Activated CD4-positive, alpha-beta T cell treated with anti-CD3 and anti-CD28 coated beads, Interleukin-2, amount 10 ng/mL, durations not matched to agents 7 days and 5 days (primary cell): ENCODE data around the gene TIMM22. TPM values are rescaled to one million over a fixed set of nuclear protein-coding genes. Genes with fewer than 3 reads are reported as not detected.
"Not testable (repeated sequence)": the region's sequence is repeated elsewhere in the genome, so short reads cannot be mapped to it uniquely, and the experiment has no call there.

Experiments
- CTCF ChIA-PET: fragments of 350-600 bp; sonication (Branson Sonifier 250); formaldehyde crosslinking; loops from one replicate; lab custom pipeline; 2021; ENCODE audit warnings: antibody characterized with exemption; lab: Charles Lee
- POLR2A ChIA-PET: fragments of 350-600 bp; sonication (Branson Sonifier 250); formaldehyde crosslinking; loops from one replicate; lab custom pipeline; 2021; ENCODE audit warnings: antibody characterized with exemption; lab: Charles Lee
- DNase-seq: peaks from one replicate; pipeline ENCODE4 v3.0.0-alpha.2; 2020
- H3K27ac Mint-ChIP-seq: one replicate; pipeline ENCODE4 v1.8.0; 2021; ENCODE audit warnings: mild to moderate bottlenecking, moderate library complexity, mixed read lengths
- H3K27me3 Mint-ChIP-seq: one replicate; pipeline ENCODE4 v1.8.0; 2021; ENCODE audit warnings: mixed read lengths
- H3K36me3 Mint-ChIP-seq: one replicate; pipeline ENCODE4 v1.8.0; 2021; ENCODE audit warnings: low read depth, mixed read lengths
- H3K4me1 Mint-ChIP-seq: one replicate; pipeline ENCODE4 v1.8.0; 2021; ENCODE audit warnings: mixed read lengths
- H3K4me3 Mint-ChIP-seq: one replicate; pipeline ENCODE4 v1.8.0; 2021; ENCODE audit warnings: mild to moderate bottlenecking, moderate library complexity, mixed read lengths
- H3K9me3 Mint-ChIP-seq: one replicate; pipeline ENCODE4 v1.8.0; 2021; ENCODE audit warnings: mixed read lengths
- total RNA-seq, 2 experiments: library from RNA; stranded (reverse); gene quantifications; one replicate each; pipeline ENCODE4 v1.2.3, GENCODE V29; 2021

TIMM22 gene
- total RNA-seq, 2 experiments from 2014 or later: 8.4 to 9.2 TPM

DNA sequence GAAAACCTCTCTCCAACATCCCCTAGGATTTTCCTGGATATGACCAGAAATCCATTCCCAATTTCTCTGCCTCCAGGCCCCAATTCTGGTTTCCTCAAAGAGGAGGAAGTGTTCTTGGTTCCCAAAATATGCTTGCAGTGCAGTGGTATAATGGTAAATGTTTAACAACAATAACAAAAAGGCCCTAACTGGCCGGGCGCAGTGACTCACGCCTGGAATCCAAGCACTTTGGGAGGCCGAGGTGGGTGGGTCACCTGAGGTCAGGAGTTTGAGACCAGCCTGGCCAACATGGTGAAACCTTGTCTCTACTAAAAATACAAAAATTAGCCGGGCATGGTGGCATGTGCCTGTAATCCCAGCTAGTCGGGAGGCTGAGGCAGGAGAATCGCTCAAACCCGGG lies 1.6 kb upstream of the TIMM22 start:
- POLR2A ChIA-PET, H3K27me3 Mint-ChIP-seq, H3K27ac Mint-ChIP-seq, H3K36me3 Mint-ChIP-seq, DNase-seq, H3K4me3 Mint-ChIP-seq, H3K9me3 Mint-ChIP-seq: not testable (repeated sequence)
- CTCF ChIA-PET: interaction anchor here (2.5 kb wide), 1 partner anchor 14 kb away, joined by 31 read pairs; the partner anchor contains the start of gene NXN
- H3K4me1 Mint-ChIP-seq: peaks cover 23% of the 10 kb centered on the region

GRCh38 chr17:998111-998510 lies 1.2 kb downstream of the TIMM22 start:
- H3K27ac Mint-ChIP-seq: peak overlapping the region; percentile 97

GRCh38 chr17:1000597-1001461 lies 3.9 kb downstream of the TIMM22 start:
- ChIA-PET CTCF (no interaction called here), POLR2A (no interaction called here)
- Mint-ChIP-seq H3K9me3 (no peaks in the 10 kb centered on the region), H3K4me3 (no peak overlapping the region), H3K36me3 (peaks cover 29% of the 10 kb centered on the region), H3K4me1 (peaks cover 33% of the 10 kb centered on the region), H3K27me3 (no peaks in the 10 kb centered on the region), H3K27ac (no peak overlapping the region)
- DNase-seq: no peak

More at GRCh38 chr17:998111-998510, 1.2 kb downstream of the TIMM22 start:
- ChIA-PET POLR2A (no interaction called here), CTCF (interaction anchor here (1.9 kb wide), 1 partner anchor 10 kb away, joined by 8 read pairs; no protein-coding TSS in a partner anchor)
- Mint-ChIP-seq H3K4me1 (peaks cover 25% of the 10 kb centered on the region), H3K36me3 (peaks cover 20% of the 10 kb centered on the region), H3K9me3 (peaks cover 9% of the 10 kb centered on the region), H3K27me3 (no peaks in the 10 kb centered on the region), H3K4me3 (peak overlapping the region; percentile 92)
- no peak for DNase-seq

DNA sequence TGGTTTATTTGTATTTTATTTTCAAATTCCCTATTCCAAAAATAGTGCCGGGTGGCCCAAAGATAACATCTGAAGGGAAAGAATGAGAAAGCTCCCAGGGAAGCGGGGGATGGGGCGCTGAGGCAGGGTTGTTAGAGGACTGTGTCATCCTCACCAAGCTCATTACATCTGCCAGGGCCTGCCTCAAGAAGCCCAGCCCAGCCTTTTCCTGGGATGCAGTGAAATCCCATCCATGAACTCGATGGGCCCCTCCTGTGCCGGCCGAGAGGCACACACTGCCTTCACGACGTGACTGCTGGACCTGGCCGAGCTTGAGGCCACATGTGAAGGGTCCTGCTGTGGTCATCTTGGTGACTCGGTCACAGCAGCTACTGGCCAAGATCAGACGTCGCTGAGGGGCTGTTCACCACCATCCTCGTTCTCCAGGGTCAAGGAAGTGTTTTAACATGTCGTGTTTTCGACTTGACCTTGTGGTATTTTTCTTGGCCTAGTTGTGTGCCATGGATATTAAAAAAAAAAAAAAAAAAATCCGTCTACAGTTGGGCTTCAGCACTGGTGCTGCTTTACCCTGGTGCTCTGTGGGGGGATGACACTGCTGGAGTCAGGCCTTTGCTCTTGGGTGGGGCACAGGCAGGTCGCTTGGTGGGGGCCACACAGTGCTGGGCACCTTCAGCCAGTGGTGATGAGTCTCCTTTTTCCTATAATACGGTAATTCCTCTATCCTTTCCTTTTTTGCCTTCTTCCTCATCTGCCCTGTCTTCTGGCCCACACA lies 4.9 kb downstream of the TIMM22 start:
- no peak overlapping the region for H3K4me3 Mint-ChIP-seq
- ChIA-PET POLR2A (no interaction called here), CTCF (interaction anchor here (1.2 kb wide), 1 partner anchor 21 kb away, joined by 3 read pairs; no protein-coding TSS in a partner anchor)
- no peak for DNase-seq
- no peak overlapping the region for H3K27ac Mint-ChIP-seq
- H3K9me3 Mint-ChIP-seq: no peaks in the 10 kb centered on the region
- no peaks in the 10 kb centered on the region for H3K27me3 Mint-ChIP-seq
- peaks cover 32% of the 10 kb centered on the region for H3K4me1 Mint-ChIP-seq
- peaks cover 30% of the 10 kb centered on the region for H3K36me3 Mint-ChIP-seq

DNA sequence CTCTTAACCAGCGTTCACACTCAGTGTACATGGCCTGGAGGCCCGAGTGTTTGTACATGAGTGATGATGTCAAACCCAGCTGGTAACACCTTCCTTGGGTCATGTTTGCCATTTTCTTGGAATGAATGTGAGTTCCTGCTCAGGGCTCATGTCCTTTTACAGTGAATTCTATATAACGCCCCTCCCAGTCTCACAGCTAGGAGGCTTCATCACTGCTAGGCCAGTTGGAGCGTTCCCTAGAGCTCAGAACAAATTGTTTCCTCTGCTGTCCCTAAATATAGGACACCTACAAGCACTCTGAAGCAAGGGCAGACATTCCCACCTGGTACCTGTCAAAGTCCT lies 5.5 kb downstream of the TIMM22 start:
- POLR2A ChIA-PET: no interaction called here
- no peak overlapping the region for H3K27ac Mint-ChIP-seq
- peaks cover 30% of the 10 kb centered on the region for H3K36me3 Mint-ChIP-seq
- no peak overlapping the region for H3K4me3 Mint-ChIP-seq
- DNase-seq: no peak
- no peaks in the 10 kb centered on the region for H3K9me3 Mint-ChIP-seq
- peaks cover 29% of the 10 kb centered on the region for H3K4me1 Mint-ChIP-seq
- CTCF ChIA-PET: interaction anchor here (1.0 to 1.2 kb wide), 2 partner anchors 12 to 21 kb away, joined by 3 to 4 read pairs; no protein-coding TSS in a partner anchor
- no peaks in the 10 kb centered on the region for H3K27me3 Mint-ChIP-seq

GRCh38 chr17:1002771-1003555 lies 6.0 kb downstream of the TIMM22 start:
- DNase-seq: no peak
- H3K9me3 Mint-ChIP-seq: no peaks in the 10 kb centered on the region
- no peaks in the 10 kb centered on the region for H3K27me3 Mint-ChIP-seq
- no peak overlapping the region for H3K27ac Mint-ChIP-seq
- POLR2A ChIA-PET: no interaction called here
- H3K4me1 Mint-ChIP-seq: peaks cover 26% of the 10 kb centered on the region
- peaks cover 30% of the 10 kb centered on the region for H3K36me3 Mint-ChIP-seq
- CTCF ChIA-PET: interaction anchor here (1.0 to 1.2 kb wide), 2 partner anchors 12 to 22 kb away, joined by 3 to 4 read pairs; no protein-coding TSS in a partner anchor
- H3K4me3 Mint-ChIP-seq: no peak overlapping the region

DNA sequence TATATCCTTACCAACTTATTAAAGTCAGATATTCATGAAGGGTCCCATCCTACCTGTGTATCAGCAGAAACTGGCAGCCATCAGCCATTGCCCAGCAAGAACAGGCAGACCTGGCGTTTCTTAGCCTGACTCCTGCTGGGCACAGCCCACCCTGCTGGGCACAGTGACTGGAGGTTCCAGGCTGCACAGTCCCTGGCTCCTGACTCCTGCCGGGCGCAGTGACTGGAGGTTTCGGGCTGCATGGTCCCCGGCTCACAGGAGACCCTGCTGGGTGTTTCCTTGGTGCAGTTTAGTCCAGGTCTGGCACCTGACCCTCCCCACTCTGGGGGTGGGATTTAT lies 6.7 kb downstream of the TIMM22 start:
- Mint-ChIP-seq H3K27ac (no peak overlapping the region), H3K9me3 (no peaks in the 10 kb centered on the region), H3K36me3 (peaks cover 30% of the 10 kb centered on the region), H3K27me3 (no peaks in the 10 kb centered on the region), H3K4me1 (peaks cover 19% of the 10 kb centered on the region), H3K4me3 (no peak overlapping the region)
- no peak for DNase-seq
- ChIA-PET CTCF (no interaction called here), POLR2A (no interaction called here)

DNA sequence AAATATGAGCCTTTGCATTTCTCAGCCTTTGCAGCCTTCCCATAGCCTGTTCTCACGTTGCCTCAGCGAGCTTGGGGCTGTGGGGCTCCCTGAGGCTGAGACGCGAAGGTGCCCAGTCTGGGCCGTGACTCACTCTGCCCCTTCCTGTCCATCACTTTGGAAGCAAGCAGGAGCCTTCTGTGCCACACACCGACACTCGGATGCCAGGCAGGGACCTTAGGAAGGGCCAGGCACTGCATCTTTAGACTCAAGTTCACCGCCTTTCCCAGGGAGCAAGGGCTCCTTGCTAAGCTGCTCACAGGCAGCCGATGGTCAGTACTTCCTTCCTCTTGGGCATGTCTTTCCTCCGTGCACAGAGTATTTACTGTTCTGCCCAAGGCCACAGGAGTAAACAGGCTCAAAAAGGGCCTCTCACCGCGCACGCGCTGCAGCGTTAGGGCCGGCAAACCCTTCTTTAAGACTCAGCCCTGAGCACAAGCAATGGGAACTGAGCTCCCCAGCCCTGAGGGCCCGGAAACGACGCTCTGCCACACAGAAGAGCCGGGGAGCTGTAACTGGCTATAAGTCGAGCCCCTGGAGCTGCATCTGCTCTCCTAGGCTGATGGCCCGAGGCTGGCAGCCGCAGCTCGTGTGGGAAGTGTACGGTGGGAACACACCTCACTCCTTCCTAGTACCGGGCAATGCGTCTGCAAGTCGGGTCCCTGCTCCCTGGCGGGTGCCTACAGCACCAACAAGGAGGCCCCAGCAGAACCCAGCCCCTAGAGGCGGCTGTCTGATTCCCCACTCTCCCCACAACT lies 7.2 kb downstream of the TIMM22 start:
- DNase-seq: no peak
- H3K4me3 Mint-ChIP-seq: no peak overlapping the region
- POLR2A ChIA-PET: interaction anchor here (0.5 kb wide), 1 partner anchor 254 kb away, joined by 4 read pairs; no protein-coding TSS in a partner anchor
- H3K27me3 Mint-ChIP-seq: no peaks in the 10 kb centered on the region
- no peaks in the 10 kb centered on the region for H3K9me3 Mint-ChIP-seq
- H3K27ac Mint-ChIP-seq: no peak overlapping the region
- peaks cover 30% of the 10 kb centered on the region for H3K36me3 Mint-ChIP-seq
- CTCF ChIA-PET: no interaction called here
- H3K4me1 Mint-ChIP-seq: peaks cover 13% of the 10 kb centered on the region

DNA sequence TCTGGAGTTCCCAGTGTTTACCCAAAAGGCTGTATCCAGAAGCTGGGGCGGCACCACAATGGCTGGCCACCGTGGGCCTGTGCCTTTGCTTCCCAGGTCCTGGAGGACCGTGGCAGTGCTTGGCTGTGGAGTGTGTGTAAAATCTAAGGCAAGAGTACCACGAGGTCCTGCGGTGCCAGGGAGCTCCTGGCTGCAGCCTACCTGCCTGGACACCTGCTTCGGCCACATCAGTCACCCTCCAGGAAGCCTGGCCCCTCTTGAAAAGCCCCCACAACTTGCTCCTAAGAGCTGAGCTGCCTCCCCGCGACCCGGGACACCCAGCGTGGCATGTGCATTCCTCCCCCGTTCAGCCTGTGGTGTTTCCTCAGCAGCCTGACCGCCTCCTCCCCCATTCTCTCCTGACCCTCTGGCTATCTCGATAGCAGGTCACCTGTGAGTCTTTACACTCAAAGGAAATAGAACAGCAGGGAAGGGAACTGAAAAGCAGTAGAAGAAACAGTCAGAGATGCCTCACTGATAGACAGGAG lies 7.9 kb downstream of the TIMM22 start:
- H3K27me3 Mint-ChIP-seq: no peaks in the 10 kb centered on the region
- H3K4me1 Mint-ChIP-seq: peaks cover 11% of the 10 kb centered on the region
- ChIA-PET CTCF (no interaction called here), POLR2A (interaction anchor here (0.5 kb wide), 1 partner anchor 255 kb away, joined by 4 read pairs; no protein-coding TSS in a partner anchor)
- no peak overlapping the region for H3K27ac Mint-ChIP-seq
- no peaks in the 10 kb centered on the region for H3K9me3 Mint-ChIP-seq
- H3K36me3 Mint-ChIP-seq: peaks cover 25% of the 10 kb centered on the region
- no peak for DNase-seq
- H3K4me3 Mint-ChIP-seq: no peak overlapping the region

DNA sequence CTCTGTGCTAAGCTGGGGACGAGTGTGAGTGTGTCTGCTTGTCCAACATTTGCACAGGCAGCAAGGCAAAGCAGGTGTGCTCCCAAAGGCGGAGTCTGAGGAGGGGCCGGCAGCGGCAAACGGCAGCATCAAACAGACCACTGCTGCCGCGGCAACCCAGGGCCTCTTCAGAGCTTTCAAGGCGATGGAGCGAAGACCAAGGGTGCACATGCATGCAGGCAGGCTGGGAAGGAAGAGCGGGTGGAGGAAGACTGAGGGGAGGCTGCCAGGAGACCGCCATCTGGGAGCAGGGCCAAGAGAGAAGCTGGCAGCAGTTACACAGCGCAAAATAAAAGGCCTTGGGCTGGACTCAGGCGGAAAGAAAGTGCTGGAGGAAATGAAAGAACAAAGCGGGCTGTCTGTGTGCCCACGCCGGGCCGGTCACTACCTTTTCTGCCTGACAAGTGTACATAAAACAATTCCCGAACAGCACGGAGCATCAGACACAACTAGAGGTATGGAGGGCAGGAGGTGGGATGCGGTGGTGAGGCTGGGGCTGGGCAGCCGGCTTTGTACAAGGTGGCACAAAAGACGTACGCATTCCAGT lies 8.5 kb downstream of the TIMM22 start:
- no peak for DNase-seq
- no peak overlapping the region for H3K4me3 Mint-ChIP-seq
- no peaks in the 10 kb centered on the region for H3K9me3 Mint-ChIP-seq
- H3K36me3 Mint-ChIP-seq: peaks cover 25% of the 10 kb centered on the region
- H3K27me3 Mint-ChIP-seq: no peaks in the 10 kb centered on the region
- H3K4me1 Mint-ChIP-seq: peaks cover 11% of the 10 kb centered on the region
- ChIA-PET CTCF (no interaction called here), POLR2A (no interaction called here)
- H3K27ac Mint-ChIP-seq: peak overlapping the region; percentile 22

DNA sequence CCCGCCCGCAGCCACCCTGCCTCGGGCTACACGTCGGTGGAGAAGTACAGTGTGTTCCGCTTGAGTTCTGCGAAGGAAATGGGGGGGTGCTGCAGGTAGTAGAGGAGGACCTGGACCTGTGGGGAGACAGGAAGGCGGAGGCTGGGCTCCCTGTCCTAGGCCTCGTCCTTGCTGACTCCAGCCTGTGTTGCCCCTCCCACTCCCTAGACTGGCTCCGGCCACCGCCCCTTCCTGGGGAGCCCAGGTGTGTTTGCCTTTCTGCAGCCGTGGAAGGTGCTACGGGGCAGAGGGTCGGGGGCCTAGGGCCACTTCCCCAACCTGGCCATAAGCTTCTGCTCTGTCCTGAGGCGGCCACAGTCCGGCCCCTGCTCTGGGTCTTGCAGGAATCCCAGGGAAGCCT lies 9.1 kb downstream of the TIMM22 start:
- H3K9me3 Mint-ChIP-seq: no peaks in the 10 kb centered on the region
- peaks cover 22% of the 10 kb centered on the region for H3K36me3 Mint-ChIP-seq
- peaks cover 11% of the 10 kb centered on the region for H3K4me1 Mint-ChIP-seq
- ChIA-PET POLR2A (no interaction called here), CTCF (no interaction called here)
- no peak overlapping the region for H3K4me3 Mint-ChIP-seq
- DNase-seq: no peak
- H3K27me3 Mint-ChIP-seq: no peaks in the 10 kb centered on the region
- no peak overlapping the region for H3K27ac Mint-ChIP-seq
